ENCODE measurements around the gene CD44. TPM values are rescaled to one million over a fixed set of nuclear protein-coding genes. Genes with fewer than 3 reads are reported as not detected.

The CD44 gene
- total RNA-seq, 5 donors from 2014 or later (not counting 1 experiment from before 2014, with no cell fraction given) = 732 to 1,108 (median 781) TPM

- CTCF ChIA-PET = interaction anchor here (0.5 to 1.3 kb wide), 10 partner anchors 10 to 213 kb away, joined by 3 to 7 read pairs (median 3); no protein-coding TSS in a partner anchor
- Histone ChIP-seq H3K27ac (ENCODE audit: low read length) (peak overlapping the region; percentile 69), H3K4me3 (ENCODE audit: control insufficient read depth in 1 of 2, extremely low read depth in 1 of 2, low read length in 1 of 2) (no peak overlapping the region), H3K4me1 (ENCODE audit: control insufficient read depth in 1 of 2, extremely low read depth in 1 of 2, insufficient read depth in 2 of 2, low read length in 2 of 2) (peaks cover 10 to 14% of the 10 kb centered on the region in 2 experiments), H3K36me3 (ENCODE audit: control insufficient read depth in 2 of 2, extremely low read depth in 1 of 2, insufficient read depth in 1 of 2, low read length in 1 of 2) (no peaks in the 10 kb centered on the region), H3K9me3 (no peaks in the 10 kb centered on the region), H3K27me3 (replicated peaks in 1 of 2; ENCODE audit: control insufficient read depth in 2 of 2, extremely low read depth in 1 of 2, insufficient read depth in 2 of 2, low read length in 1 of 2) (no peaks in the 10 kb centered on the region)
- peak in 1 of 35 experiments; percentile 63 for DNase-seq
- H3K27me3 Mint-ChIP-seq = no peaks in the 10 kb centered on the region
- peaks cover 25 to 40% (median 29%) of the 10 kb centered on the region in 3 donors for H3K4me1 Mint-ChIP-seq
- H3K4me3 Mint-ChIP-seq = peak overlapping the region in 1 of 3 donors; percentile 14
- no peaks in the 10 kb centered on the region for H3K36me3 Mint-ChIP-seq
- peak; percentile 97 to 99 (median 98) for ATAC-seq (replicated peaks in 1 of 4)
- peak overlapping the region; percentile 80 to 94 for H3K27ac Mint-ChIP-seq
- POLR2A ChIA-PET = interaction anchor here in 1 of 2 donors (0.6 to 1.8 kb wide), 5 partner anchors 8 to 341 kb away, joined by 3 to 8 read pairs (median 4); partner anchors contain the start of genes APIP and PDHX
- WGBS (ENCODE audit: insufficient coverage) = no CpG with 5 or more reads among the region's 2 CpGs
- H3K9me3 Mint-ChIP-seq = no peaks in the 10 kb centered on the region
These were observed 118.3 kb downstream of the CD44 start for GRCh38 chr11:35257281-35257680.

GRCh38 chr11:35259529-35259928, 120.6 kb downstream of the CD44 start:
- no peaks in the 10 kb centered on the region for H3K27me3 ChIP-seq (replicated peaks in 1 of 2; ENCODE audit: control insufficient read depth in 2 of 2, extremely low read depth in 1 of 2, insufficient read depth in 2 of 2, low read length in 1 of 2)
- Mint-ChIP-seq H3K27me3 (no peaks in the 10 kb centered on the region), H3K36me3 (no peaks in the 10 kb centered on the region), H3K27ac (no peak overlapping the region), H3K4me3 (no peak overlapping the region), H3K9me3 (no peaks in the 10 kb centered on the region), H3K4me1 (peaks cover 23 to 35% (median 29%) of the 10 kb centered on the region in 3 donors)
- DNase-seq (no peak), ATAC-seq (replicated peaks in 1 of 4) (no peak)
- H3K9me3 ChIP-seq = no peaks in the 10 kb centered on the region
- H3K36me3 ChIP-seq (ENCODE audit: control insufficient read depth in 2 of 2, extremely low read depth in 1 of 2, insufficient read depth in 1 of 2, low read length in 1 of 2) = no peaks in the 10 kb centered on the region
- ChIA-PET CTCF (no interaction called here), POLR2A (no interaction called here)
- no CpG with 5 or more reads among the region's 2 CpGs for WGBS (ENCODE audit: insufficient coverage)
- H3K27ac ChIP-seq (ENCODE audit: low read length) = no peak overlapping the region
- H3K4me3 ChIP-seq (ENCODE audit: control insufficient read depth in 1 of 2, extremely low read depth in 1 of 2, low read length in 1 of 2) = no peak overlapping the region
- H3K4me1 ChIP-seq (ENCODE audit: control insufficient read depth in 1 of 2, extremely low read depth in 1 of 2, insufficient read depth in 2 of 2, low read length in 2 of 2) = peaks cover 10 to 14% of the 10 kb centered on the region in 2 experiments

GRCh38 chr11:35260342-35260985, 121.5 kb downstream of the CD44 start:
- H3K36me3 Mint-ChIP-seq = no peaks in the 10 kb centered on the region
- H3K27ac Mint-ChIP-seq = no peak overlapping the region

GRCh38 chr11:35261197-35261596, 122.2 kb downstream of the CD44 start:
- ChIA-PET POLR2A (interaction anchor here in 1 of 2 donors (0.6 kb wide), 1 partner anchor 20 kb away, joined by 3 read pairs; no protein-coding TSS in a partner anchor), CTCF (no interaction called here)
- no CpG with 5 or more reads among the region's 1 CpG for WGBS (ENCODE audit: insufficient coverage)
- ATAC-seq (replicated peaks in 1 of 4) (no peak), DNase-seq (no peak)
- no peak overlapping the region for H3K27ac ChIP-seq (ENCODE audit: low read length)
- Mint-ChIP-seq H3K9me3 (no peaks in the 10 kb centered on the region), H3K27ac (no peak overlapping the region), H3K4me3 (no peak overlapping the region), H3K27me3 (no peaks in the 10 kb centered on the region), H3K36me3 (no peaks in the 10 kb centered on the region), H3K4me1 (peaks cover 21 to 29% (median 26%) of the 10 kb centered on the region in 3 donors)
- no peaks in the 10 kb centered on the region for H3K9me3 ChIP-seq
- H3K36me3 ChIP-seq (ENCODE audit: control insufficient read depth in 2 of 2, extremely low read depth in 1 of 2, insufficient read depth in 1 of 2, low read length in 1 of 2) = no peaks in the 10 kb centered on the region
- H3K4me3 ChIP-seq (ENCODE audit: control insufficient read depth in 1 of 2, extremely low read depth in 1 of 2, low read length in 1 of 2) = no peak overlapping the region
- H3K27me3 ChIP-seq (replicated peaks in 1 of 2; ENCODE audit: control insufficient read depth in 2 of 2, extremely low read depth in 1 of 2, insufficient read depth in 2 of 2, low read length in 1 of 2) = no peaks in the 10 kb centered on the region
- peaks cover 10 to 17% of the 10 kb centered on the region in 2 experiments for H3K4me1 ChIP-seq (ENCODE audit: control insufficient read depth in 1 of 2, extremely low read depth in 1 of 2, insufficient read depth in 2 of 2, low read length in 2 of 2)

More at GRCh38 chr11:35260342-35260985, 121.5 kb downstream of the CD44 start:
- Histone ChIP-seq H3K27ac (ENCODE audit: low read length) (no peak overlapping the region), H3K4me1 (ENCODE audit: control insufficient read depth in 1 of 2, extremely low read depth in 1 of 2, insufficient read depth in 2 of 2, low read length in 2 of 2) (peaks cover 10 to 14% of the 10 kb centered on the region in 2 experiments), H3K36me3 (ENCODE audit: control insufficient read depth in 2 of 2, extremely low read depth in 1 of 2, insufficient read depth in 1 of 2, low read length in 1 of 2) (no peaks in the 10 kb centered on the region), H3K9me3 (no peaks in the 10 kb centered on the region), H3K4me3 (ENCODE audit: control insufficient read depth in 1 of 2, extremely low read depth in 1 of 2, low read length in 1 of 2) (no peak overlapping the region), H3K27me3 (replicated peaks in 1 of 2; ENCODE audit: control insufficient read depth in 2 of 2, extremely low read depth in 1 of 2, insufficient read depth in 2 of 2, low read length in 1 of 2) (no peaks in the 10 kb centered on the region)
- ChIA-PET POLR2A (interaction anchor here (0.5 to 0.6 kb wide), 3 partner anchors 20 to 698 kb away, joined by 3 to 6 read pairs (median 4); no protein-coding TSS in a partner anchor), CTCF (interaction anchor here in 1 of 2 donors (0.6 kb wide), 1 partner anchor 1088 kb away, joined by 3 read pairs; no protein-coding TSS in a partner anchor)
- ATAC-seq (replicated peaks in 1 of 4) = no peak
- 100% methylated on average over 1 of the region's 10 CpGs for WGBS (ENCODE audit: insufficient coverage)
- no peaks in the 10 kb centered on the region for H3K9me3 Mint-ChIP-seq
- H3K4me3 Mint-ChIP-seq = no peak overlapping the region
- no peak for DNase-seq
- no peaks in the 10 kb centered on the region for H3K27me3 Mint-ChIP-seq
- peaks cover 23 to 28% (median 26%) of the 10 kb centered on the region in 3 donors for H3K4me1 Mint-ChIP-seq

- Histone ChIP-seq H3K9me3 (no peaks in the 10 kb centered on the region), H3K36me3 (ENCODE audit: control insufficient read depth in 2 of 2, extremely low read depth in 1 of 2, insufficient read depth in 1 of 2, low read length in 1 of 2) (no peaks in the 10 kb centered on the region), H3K27me3 (replicated peaks in 1 of 2; ENCODE audit: control insufficient read depth in 2 of 2, extremely low read depth in 1 of 2, insufficient read depth in 2 of 2, low read length in 1 of 2) (no peaks in the 10 kb centered on the region), H3K4me3 (ENCODE audit: control insufficient read depth in 1 of 2, extremely low read depth in 1 of 2, low read length in 1 of 2) (no peak overlapping the region), H3K27ac (ENCODE audit: low read length) (no peak overlapping the region), H3K4me1 (ENCODE audit: control insufficient read depth in 1 of 2, extremely low read depth in 1 of 2, insufficient read depth in 2 of 2, low read length in 2 of 2) (peaks cover 6 to 14% of the 10 kb centered on the region in 2 experiments)
- peaks cover 16 to 26% (median 23%) of the 10 kb centered on the region in 3 donors for H3K4me1 Mint-ChIP-seq
- no peak overlapping the region for H3K27ac Mint-ChIP-seq
- H3K4me3 Mint-ChIP-seq = no peak overlapping the region
- WGBS (ENCODE audit: insufficient coverage) = 100% methylated on average over 1 of the region's 3 CpGs
- POLR2A ChIA-PET = no interaction called here
- DNase-seq = no peak
- H3K36me3 Mint-ChIP-seq = no peaks in the 10 kb centered on the region
- CTCF ChIA-PET = interaction anchor here in 1 of 2 donors (1.0 kb wide), 1 partner anchor 45 kb away, joined by 3 read pairs; no protein-coding TSS in a partner anchor
- no peaks in the 10 kb centered on the region for H3K9me3 Mint-ChIP-seq
- H3K27me3 Mint-ChIP-seq = no peaks in the 10 kb centered on the region
- no peak for ATAC-seq (replicated peaks in 1 of 4)
These were observed 123.1 kb downstream of the CD44 start for GRCh38 chr11:35262056-35262455.

- POLR2A ChIA-PET = interaction anchor here in 1 of 2 donors (0.6 kb wide), 1 partner anchor 27 kb away, joined by 3 read pairs; no protein-coding TSS in a partner anchor
- Histone ChIP-seq H3K4me1 (ENCODE audit: control insufficient read depth in 1 of 2, extremely low read depth in 1 of 2, insufficient read depth in 2 of 2, low read length in 2 of 2) (peaks cover 4 to 8% of the 10 kb centered on the region in 2 experiments), H3K36me3 (ENCODE audit: control insufficient read depth in 2 of 2, extremely low read depth in 1 of 2, insufficient read depth in 1 of 2, low read length in 1 of 2) (no peaks in the 10 kb centered on the region), H3K9me3 (no peaks in the 10 kb centered on the region), H3K27me3 (replicated peaks in 1 of 2; ENCODE audit: control insufficient read depth in 2 of 2, extremely low read depth in 1 of 2, insufficient read depth in 2 of 2, low read length in 1 of 2) (no peaks in the 10 kb centered on the region), H3K4me3 (ENCODE audit: control insufficient read depth in 1 of 2, extremely low read depth in 1 of 2, low read length in 1 of 2) (no peak overlapping the region), H3K27ac (ENCODE audit: low read length) (no peak overlapping the region)
- DNase-seq (no peak), ATAC-seq (replicated peaks in 1 of 4) (no peak)
- Mint-ChIP-seq H3K9me3 (no peaks in the 10 kb centered on the region), H3K27ac (no peak overlapping the region), H3K27me3 (no peaks in the 10 kb centered on the region), H3K4me1 (peaks cover 9 to 21% (median 16%) of the 10 kb centered on the region in 3 donors), H3K36me3 (no peaks in the 10 kb centered on the region), H3K4me3 (no peak overlapping the region)
- CTCF ChIA-PET = interaction anchor here (0.5 to 1.0 kb wide), 2 partner anchors 44 to 131 kb away, joined by 3 to 5 read pairs; no protein-coding TSS in a partner anchor
These were observed 123.8 kb downstream of the CD44 start for GRCh38 chr11:35262735-35263134.

Data from T-cell (primary cell).